AG10803 (cell line): ENCODE results near the gene LAMC3.

Experiments used
- DNase-seq: peaks from one replicate; pipeline ENCODE4 v3.0.0; 2010; ENCODE audit warnings: low read depth
- H3K4me3 ChIP-seq: 2 replicates; pipeline ENCODE4 v1.5.1; 2011; ENCODE audit warnings: mild to moderate bottlenecking, low read length, control low read depth
- TF ChIP-seq, protein P1 (sequence below): conservative IDR thresholded peaks from 2 replicates; pipeline ENCODE4 v1.5.1; 2011; ENCODE audit warnings: mild to moderate bottlenecking, low read length, control low read depth, inconsistent platforms

Gene LAMC3

DNA sequence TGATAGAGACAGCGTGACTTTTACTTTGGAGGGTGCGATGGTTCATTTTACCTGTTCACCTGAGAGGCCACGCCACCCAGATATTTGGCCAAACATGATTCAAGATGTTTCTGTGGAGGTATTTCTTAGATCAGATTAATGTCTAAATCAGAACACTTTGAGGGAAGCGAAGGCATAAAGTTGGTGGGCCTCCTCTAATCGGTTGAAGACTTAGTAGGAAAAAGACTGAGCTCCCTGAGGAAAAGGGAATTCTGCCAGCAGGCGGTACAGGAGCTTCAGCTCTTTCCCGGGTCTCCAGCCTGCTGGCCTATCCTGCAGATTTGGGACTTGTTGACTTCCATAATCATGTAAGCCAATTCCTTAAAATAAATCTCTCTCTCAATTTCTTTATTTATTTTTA, 7.0 kb upstream of the LAMC3 start:
- TF ChIP-seq, protein P1, sequence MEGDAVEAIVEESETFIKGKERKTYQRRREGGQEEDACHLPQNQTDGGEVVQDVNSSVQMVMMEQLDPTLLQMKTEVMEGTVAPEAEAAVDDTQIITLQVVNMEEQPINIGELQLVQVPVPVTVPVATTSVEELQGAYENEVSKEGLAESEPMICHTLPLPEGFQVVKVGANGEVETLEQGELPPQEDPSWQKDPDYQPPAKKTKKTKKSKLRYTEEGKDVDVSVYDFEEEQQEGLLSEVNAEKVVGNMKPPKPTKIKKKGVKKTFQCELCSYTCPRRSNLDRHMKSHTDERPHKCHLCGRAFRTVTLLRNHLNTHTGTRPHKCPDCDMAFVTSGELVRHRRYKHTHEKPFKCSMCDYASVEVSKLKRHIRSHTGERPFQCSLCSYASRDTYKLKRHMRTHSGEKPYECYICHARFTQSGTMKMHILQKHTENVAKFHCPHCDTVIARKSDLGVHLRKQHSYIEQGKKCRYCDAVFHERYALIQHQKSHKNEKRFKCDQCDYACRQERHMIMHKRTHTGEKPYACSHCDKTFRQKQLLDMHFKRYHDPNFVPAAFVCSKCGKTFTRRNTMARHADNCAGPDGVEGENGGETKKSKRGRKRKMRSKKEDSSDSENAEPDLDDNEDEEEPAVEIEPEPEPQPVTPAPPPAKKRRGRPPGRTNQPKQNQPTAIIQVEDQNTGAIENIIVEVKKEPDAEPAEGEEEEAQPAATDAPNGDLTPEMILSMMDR = no peak
- no peak overlapping the region for H3K4me3 ChIP-seq
- DNase-seq = no peak

DNA sequence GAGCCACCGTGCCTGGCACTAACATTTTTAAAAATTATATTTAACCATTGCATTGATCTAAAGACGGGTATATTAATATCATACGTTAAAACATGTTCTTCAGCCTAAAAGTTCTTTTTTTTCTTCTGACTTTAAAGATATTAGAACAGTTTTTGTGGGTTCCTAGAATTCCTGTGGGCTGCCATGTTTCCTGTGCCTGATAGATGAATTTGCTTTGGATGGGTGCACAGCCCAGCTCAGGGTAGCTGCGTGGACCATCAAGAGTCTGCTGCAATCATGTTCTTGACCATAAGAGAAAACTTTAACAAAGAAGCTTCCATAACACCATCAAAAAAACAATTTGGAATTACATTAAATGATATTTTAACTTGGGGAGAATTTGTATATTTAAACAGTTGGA, 2.4 kb upstream of the LAMC3 start:
- DNase-seq = no peak
- no peak overlapping the region for H3K4me3 ChIP-seq
- TF ChIP-seq, protein P1 = no peak

DNA sequence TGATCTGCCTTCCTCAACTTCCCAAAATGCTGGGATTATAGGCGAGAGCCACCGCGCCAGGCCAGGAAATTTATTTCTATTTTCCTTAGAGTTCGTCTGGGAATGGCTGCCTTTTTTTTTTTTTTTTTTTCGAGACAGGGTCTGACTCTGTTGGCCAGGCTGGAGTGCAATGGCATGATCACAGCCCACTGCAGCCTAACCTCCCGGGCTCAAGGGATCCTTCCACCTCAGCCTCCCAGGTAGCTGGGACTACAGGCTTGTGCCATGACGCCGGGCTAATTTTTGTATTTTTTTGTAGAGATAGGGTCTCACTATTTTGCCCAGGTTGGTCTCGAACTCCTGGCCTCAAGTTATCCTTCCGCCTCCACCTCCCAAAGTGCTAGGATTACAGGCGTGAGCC, 888 bp upstream of the LAMC3 start:
- no peak for DNase-seq
- no peak overlapping the region for H3K4me3 ChIP-seq
- TF ChIP-seq, protein P1 = no peak

DNA sequence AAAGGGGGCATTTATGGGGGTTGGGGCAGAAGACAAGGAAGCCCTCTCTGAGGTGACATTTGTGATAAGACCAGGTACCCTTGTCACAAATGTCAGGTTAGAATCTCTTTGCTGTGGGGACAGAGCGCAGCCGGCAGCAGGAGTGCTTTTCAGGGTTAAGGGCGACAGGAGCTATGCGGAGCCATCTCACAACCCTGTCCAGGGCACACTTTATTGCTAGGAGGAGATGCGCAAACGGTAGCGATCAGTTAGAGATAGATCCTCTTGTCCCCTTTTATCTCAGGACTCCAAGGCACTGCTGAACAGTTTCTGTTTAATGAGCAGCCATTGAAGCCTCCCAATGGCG, 438 bp upstream of the LAMC3 start:
- TF ChIP-seq, protein P1 = no peak
- H3K4me3 ChIP-seq = 0 out of 2 replicates have a peak overlapping the region, but pooled peaks have one; percentile 22
- DNase-seq = no peak

DNA sequence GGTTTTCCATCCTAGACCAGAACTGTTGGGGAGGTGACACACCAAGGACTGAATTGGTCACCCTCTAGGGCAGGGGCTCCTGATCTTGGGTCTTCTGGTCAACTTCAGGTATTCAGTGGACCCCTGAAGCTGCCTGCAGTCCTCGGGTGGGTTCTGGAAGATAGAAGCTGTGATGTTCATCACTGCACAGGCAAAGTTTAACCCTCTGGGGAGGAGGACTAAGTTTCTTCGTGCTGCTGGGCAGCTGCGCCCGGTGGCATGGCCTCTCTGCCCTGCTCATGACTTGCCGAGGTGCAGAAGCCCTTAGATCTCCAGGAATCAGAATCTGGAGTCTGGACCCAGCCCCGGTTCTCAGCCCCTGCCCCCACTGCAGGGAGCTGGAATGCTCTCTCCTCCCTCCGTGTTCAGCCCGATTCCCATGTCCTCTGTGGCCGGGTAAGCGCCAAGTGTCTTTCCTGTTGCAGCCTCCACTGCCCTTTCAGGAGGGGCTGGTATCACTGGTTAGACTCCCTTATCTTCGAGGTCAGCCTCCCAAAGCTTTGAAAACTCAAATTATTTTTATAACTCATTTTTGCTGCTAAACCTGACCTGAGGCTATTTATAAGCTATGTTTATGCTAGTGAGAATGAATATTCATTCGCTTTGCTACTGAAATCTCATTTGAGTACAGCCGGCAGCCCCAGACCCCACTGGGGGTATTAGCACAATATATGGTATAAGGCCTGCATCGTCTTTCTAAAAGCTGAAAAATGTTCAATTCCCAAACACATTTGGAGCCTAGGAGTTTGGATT, 1.7 kb downstream of the LAMC3 start:
- H3K4me3 ChIP-seq = no peak overlapping the region
- TF ChIP-seq, protein P1 = no peak
- no peak for DNase-seq

DNA sequence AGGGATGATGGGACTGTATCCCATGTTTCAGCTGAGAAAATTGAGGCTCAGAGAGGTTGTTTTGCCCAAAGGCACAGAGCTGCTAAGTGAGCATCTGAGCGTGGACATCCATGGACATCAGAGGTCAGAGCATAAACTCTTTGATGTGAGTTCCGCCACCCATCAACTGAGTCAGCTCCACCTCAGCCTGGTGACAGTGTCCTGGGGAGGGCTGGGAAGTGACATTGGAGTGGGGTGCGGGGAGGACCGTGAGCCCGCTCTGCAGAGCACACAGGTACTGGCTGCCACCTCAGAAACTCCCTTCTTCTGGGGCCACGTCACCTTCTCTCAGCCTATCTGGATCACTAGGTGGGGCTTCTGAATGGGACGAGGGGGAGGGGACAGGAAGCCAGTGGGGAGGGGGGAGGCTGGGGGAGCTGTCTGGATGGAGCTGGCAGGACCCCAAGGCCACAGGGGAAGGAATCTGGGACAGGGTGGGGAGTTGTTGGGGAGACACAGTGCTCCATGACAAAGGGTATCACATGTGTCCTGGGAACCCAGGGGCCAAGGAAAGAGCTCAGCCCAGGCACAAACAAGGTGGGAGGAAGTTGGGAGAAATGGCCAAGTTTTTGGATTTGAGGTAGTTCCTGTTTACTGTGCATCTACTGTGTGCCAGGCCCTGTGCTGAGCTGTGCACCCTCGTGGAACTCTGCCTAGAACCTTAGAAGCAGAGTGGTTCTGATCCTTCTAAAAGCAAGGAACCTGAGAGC, 2.5 kb downstream of the LAMC3 start:
- no peak overlapping the region for H3K4me3 ChIP-seq
- DNase-seq = no peak
- TF ChIP-seq, protein P1 = no peak

DNA sequence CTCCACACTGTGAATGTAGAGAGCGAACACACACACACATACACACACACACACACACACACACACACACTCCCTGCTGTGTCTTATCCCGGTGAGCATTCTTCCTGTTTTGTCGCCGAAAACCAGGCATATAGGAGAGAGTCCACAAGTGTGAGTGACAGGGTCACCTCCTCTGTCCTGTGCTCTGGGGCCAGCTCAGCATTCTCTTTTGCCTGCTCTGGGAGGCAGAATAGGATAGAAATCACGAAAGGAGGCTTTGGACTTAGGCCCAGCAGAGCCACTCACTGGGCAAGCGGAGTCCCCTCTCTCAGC, 3.0 kb downstream of the LAMC3 start:
- TF ChIP-seq, protein P1 = no peak
- H3K4me3 ChIP-seq = no peak overlapping the region
- DNase-seq = no peak
